Activated gamma-delta T cell (primary cell): Measurements from ENCODE around the gene HNRNPR.
A peak's percentile ranks its signal among the peaks of the same experiment; 100 is the strongest.

ENCODE experiments used
- DNase-seq: peaks from one replicate; lab custom pipeline; 2025; lab: John Stamatoyannopoulos, UW

The HNRNPR gene

DNA sequence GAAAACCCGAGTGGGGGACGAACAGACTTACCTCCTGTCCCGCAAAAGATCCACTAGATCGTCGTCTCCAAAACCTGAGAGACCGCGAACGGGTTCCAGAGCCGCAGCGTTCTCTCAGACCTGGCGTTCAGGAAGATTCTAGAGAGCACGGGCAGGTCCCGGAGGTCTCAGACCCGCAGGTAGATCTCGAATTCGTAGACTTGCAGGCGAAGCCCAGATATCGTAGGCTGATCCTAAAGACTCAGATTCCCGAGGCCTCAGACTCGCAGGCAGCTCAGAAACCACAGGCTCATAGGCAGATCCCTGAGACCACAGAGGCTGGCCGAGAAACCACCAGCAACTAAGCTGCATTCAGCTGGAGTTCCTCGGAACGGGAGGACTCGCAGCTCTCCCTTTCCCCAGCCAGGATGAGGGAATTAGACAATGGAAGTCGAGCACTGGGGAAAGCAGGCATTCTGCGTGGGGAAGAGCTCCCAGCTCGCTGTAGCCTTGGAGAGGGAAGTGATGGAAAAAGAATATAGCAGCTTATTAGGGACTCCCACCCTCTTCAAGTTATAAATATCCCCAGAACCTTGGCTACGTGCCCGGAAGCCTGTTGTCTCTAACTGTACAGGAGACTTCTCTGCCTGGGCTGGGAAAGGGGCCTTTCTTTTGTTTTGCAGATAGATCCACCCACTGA lies 25.4 kb upstream of the HNRNPR start, which contains the start of gene ZNF436:
Gene ZNF436 (minus strand): TSS at position 502 of the 679 bp plus-strand sequence. CDS start 1,831 bp downstream, outside the sequence.
- no peak for DNase-seq

- peak; percentile 75 for DNase-seq
Observed at GRCh38 chr1:23368562-23369334, 24.7 kb upstream of the HNRNPR start.

DNA sequence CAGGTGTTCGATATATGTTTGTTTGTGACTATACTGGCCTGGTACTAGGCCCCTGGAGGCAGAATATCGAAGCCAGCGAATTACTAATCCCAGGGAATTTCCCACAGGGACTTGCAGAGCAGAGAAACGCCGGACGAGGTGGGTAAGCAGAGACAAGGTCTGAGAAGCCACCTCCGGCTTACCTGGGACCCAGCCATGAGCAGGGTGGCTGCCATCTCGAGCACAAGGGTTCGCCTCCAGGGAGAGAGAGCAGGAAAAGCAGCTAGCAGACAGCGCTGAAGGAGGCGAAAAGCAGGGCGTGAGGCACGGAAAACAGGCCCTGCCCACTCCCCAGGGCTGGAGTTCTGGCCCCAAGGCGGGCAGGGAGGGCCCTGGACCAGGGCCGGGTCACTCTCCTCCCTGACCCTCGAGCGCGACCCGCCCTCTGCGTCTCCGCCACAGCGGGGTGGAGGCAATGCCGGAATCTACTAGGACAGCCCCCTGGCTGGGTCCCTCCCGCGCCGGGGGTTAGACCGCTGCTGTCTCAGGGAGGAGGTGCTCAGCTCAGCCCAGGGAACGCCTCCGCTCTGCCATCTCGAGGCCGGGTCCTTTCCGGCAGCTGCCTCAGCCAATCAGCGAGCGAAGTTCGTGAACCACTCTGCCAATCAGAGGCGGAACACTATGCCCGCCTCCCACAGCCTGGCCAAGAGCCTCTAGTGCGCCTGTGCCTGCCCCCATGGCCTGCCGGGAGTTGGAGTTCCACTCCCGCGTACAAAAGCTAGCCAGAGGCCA lies 23.9 kb upstream of the HNRNPR start:
- DNase-seq: peak; percentile 88

DNA sequence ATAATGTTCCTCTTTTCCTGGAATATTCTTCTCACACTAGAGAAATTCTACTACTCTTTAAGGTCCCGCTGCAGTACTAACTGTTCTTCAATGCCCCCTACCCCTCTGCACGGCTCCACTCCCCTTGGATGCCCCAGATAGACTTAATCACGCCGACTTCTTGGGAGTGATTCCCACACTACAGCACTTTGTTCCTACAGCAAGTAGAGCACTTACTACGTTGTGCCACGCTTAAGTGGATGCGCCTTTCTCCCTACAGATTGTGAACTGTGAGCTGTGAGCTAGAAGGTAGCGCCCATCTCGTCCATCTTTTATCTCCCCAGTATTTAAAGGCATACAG lies 23.3 kb upstream of the HNRNPR start:
- DNase-seq: no peak

- DNase-seq: no peak
Observed at GRCh38 chr1:23366598-23366997, 22.5 kb upstream of the HNRNPR start.

GRCh38 chr1:23366146-23366545 lies 22.1 kb upstream of the HNRNPR start:
- no peak for DNase-seq

GRCh38 chr1:23362218-23362713 lies 18.2 kb upstream of the HNRNPR start:
- DNase-seq: no peak

- DNase-seq: no peak
Observed at GRCh38 chr1:23358310-23358875, 14.3 kb upstream of the HNRNPR start.

GRCh38 chr1:23357138-23357908 lies 13.2 kb upstream of the HNRNPR start:
- no peak for DNase-seq

DNA sequence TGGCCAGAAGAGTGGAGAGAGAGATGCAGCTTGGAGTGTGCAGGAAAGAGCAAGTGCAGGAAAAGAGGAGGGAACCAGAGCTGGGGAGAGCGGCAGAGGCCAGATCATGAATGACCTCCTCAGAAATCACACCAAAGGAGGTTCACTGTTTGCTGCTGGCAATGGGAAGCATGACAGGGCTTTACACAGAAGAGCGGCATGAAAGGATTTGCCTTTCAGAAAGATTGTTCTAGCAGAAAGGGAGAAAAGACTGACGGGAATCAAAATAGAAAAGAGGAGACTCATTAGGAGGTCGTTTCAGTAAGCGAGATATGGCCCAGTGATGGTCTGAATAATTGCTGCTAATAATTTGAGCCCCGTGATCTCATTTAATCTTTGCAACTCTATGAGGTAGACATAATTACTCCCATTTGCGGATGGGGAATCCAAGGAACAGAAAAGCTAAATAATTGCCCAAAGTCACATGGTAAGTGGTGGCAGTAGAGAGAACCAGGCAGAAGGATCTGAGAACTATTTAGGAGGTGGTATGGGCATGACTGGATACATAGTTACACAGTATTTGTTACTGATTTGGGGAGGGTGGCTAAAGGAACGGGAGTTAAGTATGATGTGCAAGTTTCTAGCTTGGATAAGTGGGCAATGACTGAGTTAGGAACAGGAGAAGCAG lies 12.5 kb upstream of the HNRNPR start:
- DNase-seq: no peak

DNA sequence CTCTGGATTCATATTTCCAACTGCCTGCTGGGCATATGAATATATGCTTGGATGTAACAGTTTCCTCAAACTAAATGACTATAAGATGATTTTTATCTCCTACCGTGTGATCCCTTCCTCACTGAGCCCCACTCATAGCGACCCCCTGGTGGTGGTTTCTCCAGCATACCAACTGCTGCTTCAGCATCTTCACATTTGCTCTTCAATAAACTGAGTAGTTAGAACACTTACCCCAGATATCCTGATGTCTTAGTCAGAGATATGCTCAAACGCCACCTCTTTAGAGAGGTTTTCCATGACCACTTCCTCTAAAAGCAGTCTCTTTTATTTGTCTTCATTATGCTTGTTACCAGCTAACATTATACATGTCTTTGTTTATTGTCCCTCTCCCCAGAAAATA lies 10.2 kb upstream of the HNRNPR start:
- DNase-seq: no peak

DNA sequence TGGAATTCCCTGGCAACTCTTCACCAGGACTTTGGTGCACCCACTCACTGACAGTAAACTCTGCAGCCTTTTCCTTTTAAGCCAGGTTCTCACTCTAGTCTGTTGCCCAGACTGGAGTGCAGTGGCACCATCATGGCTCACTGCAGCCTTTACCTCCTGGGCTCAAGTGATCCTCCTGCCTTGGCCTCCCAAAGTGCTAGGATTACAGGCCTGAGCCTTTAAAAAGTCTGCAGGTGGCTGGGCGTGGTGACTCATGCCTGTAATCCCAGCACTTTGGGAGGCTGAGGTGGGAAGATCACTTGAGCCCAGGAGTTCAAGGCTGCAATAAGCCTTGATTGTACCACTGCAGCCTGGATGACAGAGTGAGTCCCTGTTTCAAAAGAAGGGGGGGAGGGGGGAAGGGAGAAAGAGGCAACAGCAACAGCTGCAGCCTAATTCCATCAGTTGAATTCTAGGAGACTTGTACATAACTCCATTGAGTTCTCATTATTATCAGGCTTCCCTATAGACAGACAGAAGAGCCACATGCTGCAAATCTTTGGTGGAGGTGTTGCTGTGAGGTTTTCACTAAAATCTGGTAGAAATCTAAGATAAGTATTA lies 8.1 kb upstream of the HNRNPR start:
- DNase-seq: no peak

DNA sequence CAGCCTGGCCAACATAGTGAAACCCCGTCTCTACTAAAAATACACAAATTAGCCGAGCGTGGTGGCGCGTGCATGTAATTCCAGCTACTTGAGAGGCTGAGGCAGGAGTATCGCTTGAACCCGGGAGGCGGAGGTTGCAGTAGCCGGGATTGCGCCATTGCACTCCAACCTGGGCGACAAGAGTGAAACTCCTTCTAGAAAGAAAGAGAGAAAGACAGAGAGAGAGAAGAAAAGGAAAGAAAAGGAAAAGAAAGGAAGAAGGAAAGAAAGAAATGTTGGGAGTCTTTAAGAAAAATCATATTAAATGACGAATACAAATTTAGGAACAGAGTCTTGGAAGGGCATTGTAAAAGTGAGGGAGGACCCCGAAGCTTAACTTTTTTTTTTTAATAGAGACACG lies 1.8 kb upstream of the HNRNPR start:
- DNase-seq: no peak

DNA sequence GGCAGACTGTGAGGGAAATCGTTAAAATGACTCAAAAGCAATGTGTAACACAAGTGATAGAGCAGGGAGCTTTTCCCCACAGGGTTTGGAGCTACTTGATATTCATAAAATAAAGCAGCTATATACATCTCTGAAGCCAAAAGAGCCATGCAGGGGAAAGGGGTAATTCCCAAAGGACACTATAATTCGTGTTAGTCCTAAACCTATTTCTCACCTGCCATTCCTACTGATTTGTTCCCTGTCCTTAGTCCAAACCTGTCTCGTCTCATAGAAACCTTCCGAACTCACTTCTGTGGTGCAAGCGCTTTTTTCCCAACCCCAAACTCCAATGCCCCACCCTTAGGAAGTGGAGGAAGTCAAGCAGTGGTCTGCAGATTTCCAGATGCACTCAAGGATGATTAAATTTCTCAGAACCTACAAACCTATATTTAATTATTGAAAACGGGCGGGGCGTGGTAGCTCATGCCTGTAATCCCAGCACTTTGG lies 946 bp upstream of the HNRNPR start:
- DNase-seq: no peak

- DNase-seq: peak; percentile 30
Observed at GRCh38 chr1:23343221-23344110, 618 bp downstream of the HNRNPR start.

- no peak for DNase-seq
Observed at GRCh38 chr1:23341931-23342692, 2.0 kb downstream of the HNRNPR start.

GRCh38 chr1:23339632-23340031 lies 4.5 kb downstream of the HNRNPR start:
- DNase-seq: no peak

DNA sequence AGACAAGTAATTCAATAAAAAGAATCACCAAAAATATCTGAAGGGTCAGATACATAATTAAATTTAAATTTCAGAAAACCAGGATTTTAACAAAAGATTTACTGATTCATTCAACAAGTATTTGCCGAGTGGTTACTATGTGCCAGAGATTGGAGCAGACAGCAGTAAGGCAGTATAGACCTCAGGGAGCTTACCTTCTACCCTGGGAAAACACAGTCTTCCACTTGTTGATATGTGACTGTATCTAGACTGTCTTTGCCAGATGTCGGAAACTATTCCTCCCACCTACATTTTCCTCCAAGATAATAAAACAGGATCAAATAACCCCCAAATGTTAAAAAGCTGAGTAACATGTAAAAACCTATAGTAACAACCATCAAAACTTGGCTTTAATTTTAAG lies 6.2 kb downstream of the HNRNPR start:
- DNase-seq: no peak

DNA sequence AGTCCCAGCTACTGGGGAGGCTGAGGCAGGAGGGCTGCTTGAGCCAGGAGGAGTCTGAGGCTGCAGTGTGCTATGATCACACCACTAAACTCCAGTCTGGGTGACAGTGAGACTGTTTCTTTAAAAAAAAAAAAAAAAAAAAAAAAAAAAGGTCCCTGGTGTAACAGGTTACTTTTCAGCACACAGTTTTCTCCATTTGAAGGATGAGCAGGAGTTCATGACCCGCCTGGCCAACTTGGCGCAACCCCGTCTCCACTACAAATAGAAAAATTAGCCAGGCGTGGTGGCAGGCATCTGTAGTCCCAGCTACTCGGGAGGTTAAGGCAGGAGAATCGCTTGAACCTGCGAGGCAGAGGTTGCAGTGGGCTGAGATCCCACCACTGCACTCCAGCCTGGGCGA lies 12.4 kb downstream of the HNRNPR start:
- no peak for DNase-seq
